Measurements from ENCODE around the gene THYN1.

DNA sequence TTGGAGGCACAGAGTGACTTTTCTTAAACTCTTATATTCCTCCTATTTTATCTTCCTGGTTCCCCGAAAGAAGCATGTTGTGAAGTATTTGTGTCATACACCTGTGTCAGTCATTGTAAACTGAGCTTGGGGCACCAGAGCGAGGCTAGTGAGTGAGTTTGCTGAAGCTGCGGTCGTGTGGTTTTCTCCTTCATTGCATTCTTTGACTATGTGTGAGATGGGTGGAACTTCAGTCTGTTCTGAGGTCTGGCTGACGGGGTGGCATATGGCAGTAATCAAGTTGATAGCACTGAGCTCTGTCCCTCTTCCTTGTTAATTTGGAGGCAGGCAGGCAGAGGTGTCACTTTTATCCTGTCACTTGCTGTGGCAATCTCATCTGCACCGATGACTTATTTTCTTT is 24.5 kb downstream of the THYN1 start:
- TF ChIP-seq EZH2 (conservative IDR thresholded peaks at IDR 0.05; ENCODE audit: low read depth, low read length) = no peak
- no peak for TF ChIP-seq ZSCAN25 (CRISPR knock-in tag; IDR thresholded peaks at IDR 0.05)
- TF ChIP-seq ZNF337 (CRISPR knock-in tag; IDR thresholded peaks at IDR 0.05; ENCODE audit: borderline replicate concordance, low read depth) = no peak
- no peak for TF ChIP-seq BRF2 (CRISPR knock-in tag; IDR thresholded peaks at IDR 0.05)
- TF ChIP-seq, protein P1, sequence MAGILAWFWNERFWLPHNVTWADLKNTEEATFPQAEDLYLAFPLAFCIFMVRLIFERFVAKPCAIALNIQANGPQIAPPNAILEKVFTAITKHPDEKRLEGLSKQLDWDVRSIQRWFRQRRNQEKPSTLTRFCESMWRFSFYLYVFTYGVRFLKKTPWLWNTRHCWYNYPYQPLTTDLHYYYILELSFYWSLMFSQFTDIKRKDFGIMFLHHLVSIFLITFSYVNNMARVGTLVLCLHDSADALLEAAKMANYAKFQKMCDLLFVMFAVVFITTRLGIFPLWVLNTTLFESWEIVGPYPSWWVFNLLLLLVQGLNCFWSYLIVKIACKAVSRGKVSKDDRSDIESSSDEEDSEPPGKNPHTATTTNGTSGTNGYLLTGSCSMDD (CRISPR knock-in tag; IDR thresholded peaks at IDR 0.05) = no peak
- TF ChIP-seq ZNF274 (CRISPR knock-in tag; IDR thresholded peaks at IDR 0.05) = no peak
- no peak for TF ChIP-seq CTCF (CRISPR knock-in tag; IDR thresholded peaks at IDR 0.05)
- no peak for TF ChIP-seq BRCA1 (CRISPR knock-in tag; IDR thresholded peaks at IDR 0.05)
- no peak for TF ChIP-seq RAD51 (IDR thresholded peaks at IDR 0.05; ENCODE audit: borderline replicate concordance)
- no peak for TF ChIP-seq ZNF10 (CRISPR knock-in tag; IDR thresholded peaks at IDR 0.05; ENCODE audit: borderline replicate concordance, low read depth)
- no peak for TF ChIP-seq SAFB2 (CRISPR knock-in tag; IDR thresholded peaks at IDR 0.05; ENCODE audit: borderline replicate concordance, low read depth)
- TF ChIP-seq, protein P2, sequence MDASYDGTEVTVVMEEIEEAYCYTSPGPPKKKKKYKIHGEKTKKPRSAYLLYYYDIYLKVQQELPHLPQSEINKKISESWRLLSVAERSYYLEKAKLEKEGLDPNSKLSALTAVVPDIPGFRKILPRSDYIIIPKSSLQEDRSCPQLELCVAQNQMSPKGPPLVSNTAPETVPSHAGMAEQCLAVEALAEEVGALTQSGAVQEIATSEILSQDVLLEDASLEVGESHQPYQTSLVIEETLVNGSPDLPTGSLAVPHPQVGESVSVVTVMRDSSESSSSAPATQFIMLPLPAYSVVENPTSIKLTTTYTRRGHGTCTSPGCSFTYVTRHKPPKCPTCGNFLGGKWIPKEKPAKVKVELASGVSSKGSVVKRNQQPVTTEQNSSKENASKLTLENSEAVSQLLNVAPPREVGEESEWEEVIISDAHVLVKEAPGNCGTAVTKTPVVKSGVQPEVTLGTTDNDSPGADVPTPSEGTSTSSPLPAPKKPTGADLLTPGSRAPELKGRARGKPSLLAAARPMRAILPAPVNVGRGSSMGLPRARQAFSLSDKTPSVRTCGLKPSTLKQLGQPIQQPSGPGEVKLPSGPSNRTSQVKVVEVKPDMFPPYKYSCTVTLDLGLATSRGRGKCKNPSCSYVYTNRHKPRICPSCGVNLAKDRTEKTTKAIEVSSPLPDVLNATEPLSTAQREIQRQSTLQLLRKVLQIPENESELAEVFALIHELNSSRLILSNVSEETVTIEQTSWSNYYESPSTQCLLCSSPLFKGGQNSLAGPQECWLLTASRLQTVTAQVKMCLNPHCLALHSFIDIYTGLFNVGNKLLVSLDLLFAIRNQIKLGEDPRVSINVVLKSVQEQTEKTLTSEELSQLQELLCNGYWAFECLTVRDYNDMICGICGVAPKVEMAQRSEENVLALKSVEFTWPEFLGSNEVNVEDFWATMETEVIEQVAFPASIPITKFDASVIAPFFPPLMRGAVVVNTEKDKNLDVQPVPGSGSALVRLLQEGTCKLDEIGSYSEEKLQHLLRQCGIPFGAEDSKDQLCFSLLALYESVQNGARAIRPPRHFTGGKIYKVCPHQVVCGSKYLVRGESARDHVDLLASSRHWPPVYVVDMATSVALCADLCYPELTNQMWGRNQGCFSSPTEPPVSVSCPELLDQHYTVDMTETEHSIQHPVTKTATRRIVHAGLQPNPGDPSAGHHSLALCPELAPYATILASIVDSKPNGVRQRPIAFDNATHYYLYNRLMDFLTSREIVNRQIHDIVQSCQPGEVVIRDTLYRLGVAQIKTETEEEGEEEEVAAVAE (CRISPR knock-in tag; IDR thresholded peaks at IDR 0.05; ENCODE audit: borderline replicate concordance) = no peak
- TF ChIP-seq SRF (IDR thresholded peaks at IDR 0.05; ENCODE audit: low read depth, low read length) = no peak
- TF ChIP-seq RBFOX2 (IDR thresholded peaks at IDR 0.05; ENCODE audit: low read depth, low read length) = no peak
